ENCODE data around the gene LRRTM4. TPM values are rescaled to one million over a fixed set of nuclear protein-coding genes. Genes with fewer than 3 reads are reported as not detected.
"Not testable (repeated sequence)": the region's sequence is repeated elsewhere in the genome, so short reads cannot be mapped to it uniquely, and the experiment has no call there.

The LRRTM4 gene
- polyA plus RNA-seq, 1 experiment: not detected

DNA sequence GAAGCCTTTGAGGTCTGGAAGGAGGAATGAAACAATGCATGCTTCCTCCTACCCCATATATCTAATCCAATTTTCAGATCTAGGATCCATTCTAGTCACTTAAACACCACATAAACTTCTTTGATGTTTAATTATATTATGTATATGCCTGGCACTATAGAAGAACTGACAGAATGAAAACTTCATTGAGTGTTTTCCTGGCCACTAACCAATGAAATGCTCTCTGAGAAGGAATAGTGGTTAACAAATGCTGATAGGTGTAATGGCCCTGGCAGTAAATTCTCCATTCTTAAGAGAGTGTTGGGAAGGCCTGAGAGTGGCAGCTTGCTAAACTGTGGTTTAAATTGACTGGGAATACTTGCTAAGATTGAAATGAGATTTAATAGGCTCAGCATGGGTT, 710.0 kb downstream of the LRRTM4 start:
- ChIA-PET POLR2A (no interaction called here), CTCF (interaction anchor here (0.6 kb wide), 1 partner anchor 116 kb away, joined by 3 read pairs; no protein-coding TSS in a partner anchor)
- Histone ChIP-seq H3K27me3 (ENCODE audit: control insufficient read depth, insufficient read depth, low read length) (no peaks in the 10 kb centered on the region), H3K4me3 (ENCODE audit: low read depth, low read length) (no peak overlapping the region), H3K36me3 (ENCODE audit: control insufficient read depth, insufficient read depth, low read length) (no peaks in the 10 kb centered on the region)
- TF ChIP-seq, protein P1, sequence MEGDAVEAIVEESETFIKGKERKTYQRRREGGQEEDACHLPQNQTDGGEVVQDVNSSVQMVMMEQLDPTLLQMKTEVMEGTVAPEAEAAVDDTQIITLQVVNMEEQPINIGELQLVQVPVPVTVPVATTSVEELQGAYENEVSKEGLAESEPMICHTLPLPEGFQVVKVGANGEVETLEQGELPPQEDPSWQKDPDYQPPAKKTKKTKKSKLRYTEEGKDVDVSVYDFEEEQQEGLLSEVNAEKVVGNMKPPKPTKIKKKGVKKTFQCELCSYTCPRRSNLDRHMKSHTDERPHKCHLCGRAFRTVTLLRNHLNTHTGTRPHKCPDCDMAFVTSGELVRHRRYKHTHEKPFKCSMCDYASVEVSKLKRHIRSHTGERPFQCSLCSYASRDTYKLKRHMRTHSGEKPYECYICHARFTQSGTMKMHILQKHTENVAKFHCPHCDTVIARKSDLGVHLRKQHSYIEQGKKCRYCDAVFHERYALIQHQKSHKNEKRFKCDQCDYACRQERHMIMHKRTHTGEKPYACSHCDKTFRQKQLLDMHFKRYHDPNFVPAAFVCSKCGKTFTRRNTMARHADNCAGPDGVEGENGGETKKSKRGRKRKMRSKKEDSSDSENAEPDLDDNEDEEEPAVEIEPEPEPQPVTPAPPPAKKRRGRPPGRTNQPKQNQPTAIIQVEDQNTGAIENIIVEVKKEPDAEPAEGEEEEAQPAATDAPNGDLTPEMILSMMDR (IDR thresholded peaks at IDR 0.05; ENCODE audit: insufficient read depth, low read depth, low read length): no peak
- DNase-seq (ENCODE audit: low read depth): no peak

DNA sequence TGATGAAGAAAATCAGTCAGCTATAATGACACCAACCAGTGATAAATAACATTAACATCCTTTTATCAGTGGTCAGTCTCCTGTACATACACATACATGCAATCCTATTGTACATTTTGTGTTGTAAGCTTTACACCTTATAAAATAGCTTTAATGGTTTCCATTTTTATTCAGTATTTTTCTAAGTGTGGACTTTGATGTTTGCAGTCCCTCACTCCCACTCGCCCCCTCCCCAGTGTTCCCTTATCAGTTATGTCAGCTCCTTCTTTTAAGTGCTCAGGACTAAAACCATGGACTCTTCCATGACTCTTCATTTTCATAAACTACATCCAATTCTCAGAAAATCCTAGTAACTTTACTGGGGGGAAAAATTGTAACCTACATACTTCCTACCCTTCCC, 713.0 kb downstream of the LRRTM4 start:
- CTCF ChIA-PET: no interaction called here
- H3K36me3 ChIP-seq (ENCODE audit: control insufficient read depth, insufficient read depth, low read length): no peaks in the 10 kb centered on the region
- H3K27me3 ChIP-seq (ENCODE audit: control insufficient read depth, insufficient read depth, low read length): no peaks in the 10 kb centered on the region
- H3K4me3 ChIP-seq (ENCODE audit: low read depth, low read length): no peak overlapping the region
- TF ChIP-seq, protein P1 (IDR thresholded peaks at IDR 0.05; ENCODE audit: insufficient read depth, low read depth, low read length): no peak
- no peak for DNase-seq (ENCODE audit: low read depth)
- POLR2A ChIA-PET: no interaction called here

DNA sequence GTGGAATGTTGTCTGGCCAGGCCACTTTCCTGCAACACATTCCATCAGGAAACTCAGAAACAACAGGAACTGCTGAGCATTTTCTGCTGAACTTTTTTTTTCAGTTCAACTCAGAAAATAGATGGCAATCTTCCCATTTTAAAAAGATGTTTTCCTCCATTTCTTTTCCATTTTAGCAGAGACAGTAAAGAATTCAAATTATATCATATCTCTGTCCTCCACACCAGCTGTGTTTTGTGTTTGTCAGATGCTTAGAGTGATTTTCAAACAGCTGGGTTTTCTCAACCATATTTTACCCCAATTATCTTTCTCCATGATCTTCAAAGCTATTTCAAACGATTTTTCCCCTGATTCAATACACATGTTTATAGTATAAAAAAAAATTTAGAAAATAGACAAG, 713.4 kb downstream of the LRRTM4 start:
- H3K27me3 ChIP-seq (ENCODE audit: control insufficient read depth, insufficient read depth, low read length): no peaks in the 10 kb centered on the region
- H3K4me3 ChIP-seq (ENCODE audit: low read depth, low read length): no peak overlapping the region
- no peak for DNase-seq (ENCODE audit: low read depth)
- no peaks in the 10 kb centered on the region for H3K36me3 ChIP-seq (ENCODE audit: control insufficient read depth, insufficient read depth, low read length)
- ChIA-PET POLR2A (no interaction called here), CTCF (no interaction called here)
- TF ChIP-seq, protein P1 (IDR thresholded peaks at IDR 0.05; ENCODE audit: insufficient read depth, low read depth, low read length): no peak

DNA sequence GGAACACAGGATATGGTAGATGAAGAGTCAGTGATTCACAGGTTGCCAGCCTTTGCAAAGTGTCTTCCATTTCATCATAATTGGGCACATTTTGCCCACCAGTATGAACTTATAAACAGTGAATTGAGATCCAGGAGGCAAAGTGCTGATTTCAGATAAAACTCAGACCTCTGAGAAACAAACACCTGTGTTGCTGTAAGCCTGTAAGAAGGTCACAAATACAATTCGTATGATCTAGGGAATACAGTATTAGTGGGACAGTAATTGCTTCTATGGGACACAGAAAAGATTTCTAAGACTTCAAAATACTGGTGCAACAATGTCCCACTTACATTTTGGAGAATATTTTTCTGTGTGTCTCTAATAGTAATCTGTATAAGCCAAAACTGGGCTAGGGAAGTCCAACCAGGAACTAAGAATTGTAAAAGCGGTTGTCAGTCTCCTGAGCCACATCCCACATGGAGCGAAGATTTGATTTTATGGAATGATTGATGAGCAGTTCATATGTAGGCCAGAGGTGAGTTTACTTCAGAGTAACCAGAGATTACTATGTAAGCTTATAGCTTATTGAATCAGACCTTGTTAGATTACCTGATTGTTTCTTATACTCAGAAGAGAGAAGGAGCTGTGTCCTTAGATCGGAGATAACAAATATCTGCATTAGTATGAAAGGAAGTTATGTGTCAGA, 728.4 kb downstream of the LRRTM4 start:
- H3K36me3 ChIP-seq (ENCODE audit: control insufficient read depth, insufficient read depth, low read length): no peaks in the 10 kb centered on the region
- TF ChIP-seq, protein P1 (IDR thresholded peaks at IDR 0.05; ENCODE audit: insufficient read depth, low read depth, low read length): no peak
- POLR2A ChIA-PET: no interaction called here
- H3K4me3 ChIP-seq (ENCODE audit: low read depth, low read length): no peak overlapping the region
- no peaks in the 10 kb centered on the region for H3K27me3 ChIP-seq (ENCODE audit: control insufficient read depth, insufficient read depth, low read length)
- DNase-seq (ENCODE audit: low read depth): no peak
- CTCF ChIA-PET: no interaction called here

DNA sequence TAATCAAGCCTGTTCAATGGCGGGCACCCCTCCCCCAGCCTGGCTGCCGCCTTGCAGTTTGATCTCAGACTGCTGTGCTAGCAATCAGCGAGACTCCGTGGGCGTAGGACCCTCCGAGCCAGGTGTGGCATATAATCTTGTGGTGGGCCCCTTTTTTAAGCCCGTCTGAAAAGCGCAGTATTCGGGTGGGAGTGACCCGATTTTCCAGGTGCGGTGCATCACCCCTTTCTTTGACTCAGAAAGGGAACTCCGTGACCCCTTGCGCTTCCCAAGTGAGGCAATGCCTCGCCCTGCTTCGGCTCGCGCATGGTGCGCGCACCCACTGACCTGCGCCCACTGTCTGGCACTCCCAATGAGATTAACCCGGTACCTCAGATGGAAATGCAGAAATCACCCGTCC, 740.9 kb downstream of the LRRTM4 start:
- H3K27me3 ChIP-seq (ENCODE audit: control insufficient read depth, insufficient read depth, low read length); CTCF ChIA-PET; H3K36me3 ChIP-seq (ENCODE audit: control insufficient read depth, insufficient read depth, low read length); DNase-seq (ENCODE audit: low read depth); POLR2A ChIA-PET; H3K4me3 ChIP-seq (ENCODE audit: low read depth, low read length): not testable (repeated sequence)

- CTCF ChIA-PET: no interaction called here
- H3K4me3 ChIP-seq (ENCODE audit: low read depth, low read length): no peak overlapping the region
- POLR2A ChIA-PET: no interaction called here
- H3K27me3 ChIP-seq (ENCODE audit: control insufficient read depth, insufficient read depth, low read length): no peaks in the 10 kb centered on the region
- no peak for DNase-seq (ENCODE audit: low read depth)
- no peaks in the 10 kb centered on the region for H3K36me3 ChIP-seq (ENCODE audit: control insufficient read depth, insufficient read depth, low read length)
- TF ChIP-seq, protein P1 (IDR thresholded peaks at IDR 0.05; ENCODE audit: insufficient read depth, low read depth, low read length): no peak
Observed at GRCh38 chr2:76763276-76763675, 758.9 kb downstream of the LRRTM4 start.

Measured in BJ (cell line).